Measurements from ENCODE around the gene VIT. TPM values are rescaled to one million over a fixed set of nuclear protein-coding genes. Genes with fewer than 3 reads are reported as not detected.

Gene VIT
- total RNA-seq, 4 donors from 2014 or later = 1.2 to 5.0 (median 3.8) TPM

DNA sequence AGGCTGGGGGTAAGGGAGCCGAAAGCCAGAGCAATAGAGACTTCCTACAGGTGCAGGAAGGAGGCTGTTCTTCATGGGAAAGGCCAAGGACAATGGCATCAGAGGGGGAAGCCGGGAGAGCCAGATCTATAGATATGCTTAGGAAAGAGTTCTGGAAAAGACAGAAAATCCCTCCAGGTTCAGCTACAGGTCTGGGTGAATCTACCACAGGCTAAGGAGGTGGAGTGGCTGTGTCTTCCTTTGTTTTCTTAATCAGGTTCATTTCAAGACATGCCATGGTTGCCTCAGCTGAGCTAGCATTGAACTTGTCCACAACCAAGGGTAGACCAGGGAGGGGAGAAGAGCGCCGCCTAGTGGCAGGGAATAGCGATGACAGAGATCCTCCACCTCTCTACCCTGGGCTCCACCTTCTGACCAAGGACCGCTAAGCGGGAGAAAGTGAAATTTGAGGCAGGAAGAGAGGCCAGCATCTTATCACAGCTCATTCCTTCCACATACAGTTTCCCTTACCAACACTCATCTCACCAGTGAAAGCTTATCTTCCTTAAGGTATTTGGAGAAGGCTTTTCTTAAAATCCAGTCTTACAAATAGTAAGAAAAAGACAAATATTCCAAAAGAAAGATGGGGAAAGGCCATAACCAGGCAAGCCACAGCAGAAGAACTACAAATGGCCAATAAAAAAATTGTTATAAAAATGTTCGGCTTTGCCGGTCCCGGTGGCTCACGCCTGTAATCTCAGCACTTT lies 74.2 kb downstream of the VIT start:
- Histone ChIP-seq H3K36me3 (no peaks in the 10 kb centered on the region), H3K27me3 (no peaks in the 10 kb centered on the region), H3K27ac (no peak overlapping the region), H3K9me3 (no peaks in the 10 kb centered on the region), H3K4me3 (no peak overlapping the region), H3K4me1 (no peaks in the 10 kb centered on the region)
- TF ChIP-seq POLR2A (IDR thresholded peaks at IDR 0.05) = no peak
- TF ChIP-seq, protein P1, sequence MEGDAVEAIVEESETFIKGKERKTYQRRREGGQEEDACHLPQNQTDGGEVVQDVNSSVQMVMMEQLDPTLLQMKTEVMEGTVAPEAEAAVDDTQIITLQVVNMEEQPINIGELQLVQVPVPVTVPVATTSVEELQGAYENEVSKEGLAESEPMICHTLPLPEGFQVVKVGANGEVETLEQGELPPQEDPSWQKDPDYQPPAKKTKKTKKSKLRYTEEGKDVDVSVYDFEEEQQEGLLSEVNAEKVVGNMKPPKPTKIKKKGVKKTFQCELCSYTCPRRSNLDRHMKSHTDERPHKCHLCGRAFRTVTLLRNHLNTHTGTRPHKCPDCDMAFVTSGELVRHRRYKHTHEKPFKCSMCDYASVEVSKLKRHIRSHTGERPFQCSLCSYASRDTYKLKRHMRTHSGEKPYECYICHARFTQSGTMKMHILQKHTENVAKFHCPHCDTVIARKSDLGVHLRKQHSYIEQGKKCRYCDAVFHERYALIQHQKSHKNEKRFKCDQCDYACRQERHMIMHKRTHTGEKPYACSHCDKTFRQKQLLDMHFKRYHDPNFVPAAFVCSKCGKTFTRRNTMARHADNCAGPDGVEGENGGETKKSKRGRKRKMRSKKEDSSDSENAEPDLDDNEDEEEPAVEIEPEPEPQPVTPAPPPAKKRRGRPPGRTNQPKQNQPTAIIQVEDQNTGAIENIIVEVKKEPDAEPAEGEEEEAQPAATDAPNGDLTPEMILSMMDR (IDR thresholded peaks at IDR 0.05) = peak in 4 of 6 experiments; percentile 5 to 27 (median 24)
- DNase-seq = peak in 1 of 3 donors; percentile 48

DNA sequence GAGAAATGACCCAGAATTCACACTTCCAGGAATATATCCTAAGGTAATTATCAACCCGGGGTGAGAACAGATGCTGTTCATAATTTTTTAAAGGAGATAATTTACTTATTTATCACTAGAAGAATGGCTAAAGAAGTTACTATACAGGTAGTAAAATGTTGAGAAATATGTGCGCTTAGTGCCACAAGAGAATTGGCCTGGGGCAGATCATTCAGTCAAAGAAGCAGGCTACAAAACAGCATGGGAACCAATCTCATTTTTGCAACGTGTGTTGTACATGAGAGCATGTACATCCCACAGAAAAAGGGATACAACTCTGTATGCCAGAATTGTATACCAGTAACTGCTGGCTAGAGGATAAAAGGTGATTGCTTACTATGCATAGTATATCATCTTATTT lies 75.2 kb downstream of the VIT start:
- H3K4me1 ChIP-seq = no peaks in the 10 kb centered on the region
- H3K9me3 ChIP-seq = no peaks in the 10 kb centered on the region
- TF ChIP-seq POLR2A (IDR thresholded peaks at IDR 0.05) = no peak
- TF ChIP-seq, protein P1 (IDR thresholded peaks at IDR 0.05) = no peak

DNA sequence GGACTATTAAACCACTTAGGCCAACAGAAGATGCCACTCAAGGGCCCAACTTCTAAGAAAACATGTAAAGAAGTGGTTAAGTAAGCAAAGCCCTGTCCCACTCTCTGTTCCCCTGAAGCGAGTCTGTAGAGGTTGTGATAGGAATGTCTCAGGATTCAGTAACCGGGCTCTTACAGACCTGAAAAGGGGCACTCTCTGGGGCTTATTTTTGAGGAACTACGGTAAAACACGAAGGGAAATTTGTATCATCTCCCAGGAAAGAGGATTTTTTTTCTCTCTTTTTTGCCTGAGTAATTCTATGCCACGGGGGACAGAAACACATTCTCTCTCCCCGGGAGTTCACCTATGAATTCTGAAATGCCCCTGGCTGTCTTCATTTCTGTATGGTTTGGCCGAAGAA lies 77.4 kb downstream of the VIT start:
- H3K27me3 ChIP-seq = no peaks in the 10 kb centered on the region
- H3K36me3 ChIP-seq = no peaks in the 10 kb centered on the region
- no peak overlapping the region for H3K4me3 ChIP-seq
- H3K9me3 ChIP-seq = no peaks in the 10 kb centered on the region
- no peak for TF ChIP-seq POLR2A (IDR thresholded peaks at IDR 0.05)
- TF ChIP-seq, protein P1 (IDR thresholded peaks at IDR 0.05) = no peak
- no peak overlapping the region for H3K27ac ChIP-seq
- DNase-seq = no peak
- H3K4me1 ChIP-seq = no peaks in the 10 kb centered on the region

More for the DNA sequence above, 75.2 kb downstream of the VIT start:
- Histone ChIP-seq H3K27ac (no peak overlapping the region), H3K36me3 (no peaks in the 10 kb centered on the region), H3K27me3 (no peaks in the 10 kb centered on the region), H3K4me3 (no peak overlapping the region)
- no peak for DNase-seq

DNA sequence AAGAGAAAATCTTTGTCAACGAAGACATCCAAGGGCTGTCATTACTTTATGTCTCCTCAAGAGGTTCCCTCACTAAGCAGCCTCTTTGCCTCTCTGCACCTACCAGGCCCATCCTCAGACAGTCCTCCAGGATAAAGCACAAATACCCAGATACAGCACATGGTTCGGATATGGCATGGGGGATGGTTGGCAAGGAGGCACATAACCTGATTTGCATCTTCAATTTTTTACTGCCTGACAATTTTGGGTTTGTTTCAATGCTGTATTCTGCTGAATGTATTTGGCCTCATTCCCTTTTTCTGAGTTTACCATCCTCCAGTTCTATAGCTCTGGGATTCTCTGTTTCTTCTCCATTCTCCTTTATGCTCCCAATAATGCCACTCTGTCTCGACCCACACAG lies 78.8 kb downstream of the VIT start:
- no peak for TF ChIP-seq POLR2A (IDR thresholded peaks at IDR 0.05)
- TF ChIP-seq, protein P1 (IDR thresholded peaks at IDR 0.05) = no peak

DNA sequence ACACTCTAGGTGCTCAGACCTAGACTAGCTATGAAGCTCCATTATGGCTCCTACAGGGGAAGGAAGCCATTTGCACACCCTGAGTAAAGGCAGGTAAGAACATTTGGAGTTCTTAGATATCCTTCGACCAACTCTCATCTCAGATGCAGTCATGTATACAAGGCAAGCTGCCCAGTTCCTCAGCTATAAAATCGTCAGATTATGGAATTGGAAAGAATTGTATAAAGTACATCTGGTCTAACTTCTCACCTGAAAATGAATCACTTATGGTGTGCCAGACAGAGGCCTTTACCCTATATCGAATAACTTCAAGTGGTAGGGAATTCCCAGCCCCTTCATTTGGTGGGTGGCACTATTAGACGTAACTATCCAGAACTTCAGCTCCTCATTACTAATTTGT lies 79.3 kb downstream of the VIT start:
- TF ChIP-seq POLR2A (IDR thresholded peaks at IDR 0.05) = no peak
- TF ChIP-seq, protein P1 (IDR thresholded peaks at IDR 0.05) = no peak
- no peaks in the 10 kb centered on the region for H3K9me3 ChIP-seq
- no peaks in the 10 kb centered on the region for H3K27me3 ChIP-seq
- no peak overlapping the region for H3K27ac ChIP-seq
- no peaks in the 10 kb centered on the region for H3K36me3 ChIP-seq
- H3K4me3 ChIP-seq = no peak overlapping the region
- DNase-seq = no peak
- no peaks in the 10 kb centered on the region for H3K4me1 ChIP-seq

More for the DNA sequence above, 78.8 kb downstream of the VIT start:
- H3K27ac ChIP-seq = no peak overlapping the region
- no peaks in the 10 kb centered on the region for H3K4me1 ChIP-seq
- no peaks in the 10 kb centered on the region for H3K27me3 ChIP-seq
- DNase-seq = no peak
- H3K4me3 ChIP-seq = no peak overlapping the region
- no peaks in the 10 kb centered on the region for H3K36me3 ChIP-seq
- H3K9me3 ChIP-seq = no peaks in the 10 kb centered on the region

Data from Peyer's patch (tissue), 4 donors.